ENCODE measurements around the gene ATP2A2. TPM values are rescaled to one million over a fixed set of nuclear protein-coding genes. Genes with fewer than 3 reads are reported as not detected.

ATP2A2 gene
- 99.7 and 139 TPM in 2 replicates for total RNA-seq (ENCODE audit: low replicate concordance)

DNA sequence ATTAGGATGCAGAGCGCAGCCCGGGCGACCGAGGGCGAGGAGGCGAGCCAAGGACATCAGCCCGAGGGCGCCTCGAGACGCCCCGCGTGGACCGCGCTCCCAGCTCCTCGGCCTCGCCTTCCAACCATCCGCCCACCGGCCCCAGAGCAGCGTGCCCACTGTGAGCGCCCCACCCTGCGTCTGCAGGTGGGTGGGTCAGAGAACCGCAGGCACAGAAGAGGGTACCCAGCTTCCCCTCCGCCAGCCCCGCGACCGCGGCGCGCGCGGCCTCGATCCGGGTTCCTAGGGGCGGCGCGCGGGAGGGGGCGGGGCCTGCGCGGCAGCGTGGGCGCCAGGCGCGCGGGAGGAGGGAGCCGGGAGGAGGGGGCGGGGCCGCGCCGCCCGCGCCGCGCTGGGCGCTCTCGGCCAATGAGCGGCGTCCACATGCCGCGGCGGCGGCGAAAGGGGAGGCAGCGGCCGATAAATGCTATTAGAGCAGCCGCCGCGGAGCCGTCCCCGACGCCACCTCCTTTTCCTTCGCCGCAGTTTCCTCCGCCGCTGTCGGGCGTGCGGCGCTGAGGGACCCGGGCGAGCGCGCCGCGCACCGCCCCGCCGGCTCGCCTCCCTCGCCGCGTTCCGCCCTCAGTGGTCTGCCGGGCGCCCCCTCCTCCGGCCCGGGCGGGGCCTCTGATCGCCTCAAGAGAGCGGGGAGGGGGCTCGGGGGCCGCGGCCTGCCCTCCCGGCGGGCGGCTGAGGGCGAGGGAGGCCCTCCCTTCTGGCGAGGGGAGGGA, at the start of gene ATP2A2:
Gene ATP2A2 (plus strand): TSS at position 469 of the 770 bp plus-strand sequence. CDS start 543 bp downstream, outside the sequence.
- peak within 1 kb of the TSS; percentile 95 for H3K4me3 ChIP-seq (ENCODE audit: low read depth, low read length)
- TF ChIP-seq CTCF (IDR thresholded peaks at IDR 0.05; ENCODE audit: insufficient read depth, low read length) = no peak
- DNase-seq (ENCODE audit: low read depth) = peak; percentile 81

DNA sequence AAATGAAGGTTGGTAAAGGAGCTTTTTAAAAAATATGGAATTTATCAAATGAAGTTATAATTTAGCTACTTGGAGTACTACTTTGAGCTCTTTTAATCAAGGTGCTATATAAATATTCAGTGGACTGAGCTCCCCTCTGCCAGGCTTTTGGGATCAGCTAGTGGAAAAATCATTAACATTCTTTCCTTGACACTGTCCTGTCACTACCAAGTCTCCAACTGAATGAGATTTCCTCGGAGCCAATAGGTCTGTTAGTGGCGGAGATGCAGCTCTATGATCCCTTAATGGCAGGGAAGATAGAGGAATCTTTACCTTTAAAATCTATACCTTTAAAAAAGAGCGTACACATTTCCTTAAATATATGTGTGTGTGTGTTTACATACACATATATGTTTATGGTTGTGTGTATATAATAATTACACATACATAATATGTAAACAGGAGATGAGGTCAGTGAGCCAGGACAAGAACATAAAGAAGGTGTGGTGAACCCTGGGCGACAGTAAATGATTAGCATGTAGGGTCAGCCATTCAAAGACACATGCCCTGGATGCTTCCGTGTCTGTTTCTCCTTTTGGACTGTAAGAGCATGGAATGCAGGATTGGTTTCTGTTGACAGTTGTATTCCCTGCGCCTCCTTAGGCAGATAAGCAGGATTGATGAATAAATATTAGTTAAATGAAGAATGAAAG, 47.7 kb upstream of the ATP2A2 start:
- no peak for DNase-seq (ENCODE audit: low read depth)
- TF ChIP-seq CTCF (IDR thresholded peaks at IDR 0.05; ENCODE audit: insufficient read depth, low read length) = no peak
- no peak overlapping the region for H3K4me3 ChIP-seq (ENCODE audit: low read depth, low read length)

DNA sequence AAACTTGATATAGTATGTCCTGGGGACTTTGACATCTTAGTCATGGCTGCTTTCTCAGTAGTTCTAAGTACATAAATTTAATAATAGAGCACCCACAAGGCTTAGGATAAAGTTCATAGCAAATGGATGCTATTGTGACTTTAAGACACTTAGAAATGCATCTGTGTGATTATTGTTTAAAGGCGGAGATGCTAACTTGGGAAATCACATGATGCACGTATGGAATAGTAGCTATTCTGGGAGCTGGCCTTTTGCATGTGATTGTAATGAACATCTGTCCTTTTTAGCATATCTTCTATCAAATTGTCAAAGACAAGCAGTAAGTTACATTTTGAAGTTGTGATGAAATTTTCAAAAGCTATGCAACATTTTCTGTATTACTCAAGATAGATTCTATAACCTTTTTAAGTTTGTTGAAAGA, 46.7 kb upstream of the ATP2A2 start:
- no peak for TF ChIP-seq CTCF (IDR thresholded peaks at IDR 0.05; ENCODE audit: insufficient read depth, low read length)
- no peak for DNase-seq (ENCODE audit: low read depth)
- H3K4me3 ChIP-seq (ENCODE audit: low read depth, low read length) = no peak overlapping the region

- no peak for TF ChIP-seq CTCF (IDR thresholded peaks at IDR 0.05; ENCODE audit: insufficient read depth, low read length)
- peak; percentile 36 for DNase-seq (ENCODE audit: low read depth)
Measured at GRCh38 chr12:110234755-110235154, 46.3 kb upstream of the ATP2A2 start.

DNA sequence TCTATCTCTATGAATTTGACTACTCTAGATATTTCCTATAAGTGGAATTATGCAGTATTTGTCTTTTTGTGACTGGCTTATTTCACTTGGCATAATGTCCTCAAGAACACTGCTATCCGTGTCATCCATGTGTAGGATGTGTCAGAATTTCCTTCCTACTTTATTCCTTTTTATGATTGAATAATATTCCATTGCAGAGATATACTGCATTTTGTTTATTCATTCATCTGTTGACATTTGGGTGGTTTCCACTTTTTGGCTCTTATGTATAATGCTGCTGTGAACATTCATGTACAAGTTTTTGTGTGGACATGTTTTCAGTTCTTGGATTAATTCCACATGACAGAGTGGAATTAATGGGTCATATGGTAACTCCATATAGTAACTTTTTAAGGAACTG, 45.7 kb upstream of the ATP2A2 start:
- no peak for DNase-seq (ENCODE audit: low read depth)
- no peak for TF ChIP-seq CTCF (IDR thresholded peaks at IDR 0.05; ENCODE audit: insufficient read depth, low read length)
- H3K4me3 ChIP-seq (ENCODE audit: low read depth, low read length) = no peak overlapping the region

More at GRCh38 chr12:110234755-110235154, 46.3 kb upstream of the ATP2A2 start:
- no peak overlapping the region for H3K4me3 ChIP-seq (ENCODE audit: low read depth, low read length)

- TF ChIP-seq CTCF (IDR thresholded peaks at IDR 0.05; ENCODE audit: insufficient read depth, low read length) = no peak
- no peak overlapping the region for H3K4me3 ChIP-seq (ENCODE audit: low read depth, low read length)
- no peak for DNase-seq (ENCODE audit: low read depth)
Measured at GRCh38 chr12:110243227-110243626, 37.8 kb upstream of the ATP2A2 start.
